IPS-NIHi7 (cell line): Measurements from ENCODE around the gene ATP4B.

Experiments used
- DNase-seq: peaks from one replicate; pipeline ENCODE4 v3.0.0; 2012; ENCODE audit warnings: mixed read lengths; ENCODE audit errors: extremely low spot score

Gene ATP4B

DNA sequence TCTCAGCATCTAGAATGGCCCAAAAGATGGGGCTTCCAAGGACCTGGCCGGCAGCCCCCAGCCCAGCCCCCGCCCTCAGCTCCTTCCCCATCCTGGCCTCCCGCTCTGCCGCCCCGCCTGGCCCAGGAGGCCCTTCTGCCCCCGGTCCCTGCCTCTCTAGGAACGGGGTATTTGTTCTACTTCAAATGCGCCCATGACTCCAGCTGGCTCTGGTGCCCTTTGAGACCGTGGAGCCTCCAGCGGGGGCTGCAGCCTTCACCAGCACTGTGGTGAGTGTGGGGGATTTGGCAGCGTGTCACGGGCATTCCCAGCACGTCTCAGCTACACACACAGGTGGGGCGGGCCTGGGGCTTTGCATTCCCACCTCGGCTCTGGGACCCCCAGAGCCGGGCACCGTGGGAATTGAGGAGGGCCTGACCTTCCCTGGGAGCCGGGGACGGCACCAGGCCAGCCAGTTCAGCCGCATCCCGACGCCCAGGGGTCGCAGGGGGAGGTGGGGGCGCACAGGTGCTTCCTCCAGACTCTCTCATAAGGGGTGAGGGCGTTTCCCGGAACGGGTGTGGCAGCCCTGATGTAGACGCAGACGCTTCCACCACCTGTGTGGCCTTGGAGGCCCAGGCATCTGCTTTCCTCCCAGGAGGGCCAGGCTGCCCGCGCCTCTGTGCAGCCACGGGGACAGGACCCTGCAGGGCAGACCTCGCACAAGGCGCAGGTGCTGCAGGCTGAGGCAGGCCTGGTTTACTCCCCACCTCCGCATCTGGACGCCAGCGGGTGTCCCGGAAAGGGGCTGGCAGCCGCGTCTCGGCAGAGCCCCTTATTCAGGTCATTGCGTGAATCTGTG, 947 bp downstream of the ATP4B start:
- no peak for DNase-seq

DNA sequence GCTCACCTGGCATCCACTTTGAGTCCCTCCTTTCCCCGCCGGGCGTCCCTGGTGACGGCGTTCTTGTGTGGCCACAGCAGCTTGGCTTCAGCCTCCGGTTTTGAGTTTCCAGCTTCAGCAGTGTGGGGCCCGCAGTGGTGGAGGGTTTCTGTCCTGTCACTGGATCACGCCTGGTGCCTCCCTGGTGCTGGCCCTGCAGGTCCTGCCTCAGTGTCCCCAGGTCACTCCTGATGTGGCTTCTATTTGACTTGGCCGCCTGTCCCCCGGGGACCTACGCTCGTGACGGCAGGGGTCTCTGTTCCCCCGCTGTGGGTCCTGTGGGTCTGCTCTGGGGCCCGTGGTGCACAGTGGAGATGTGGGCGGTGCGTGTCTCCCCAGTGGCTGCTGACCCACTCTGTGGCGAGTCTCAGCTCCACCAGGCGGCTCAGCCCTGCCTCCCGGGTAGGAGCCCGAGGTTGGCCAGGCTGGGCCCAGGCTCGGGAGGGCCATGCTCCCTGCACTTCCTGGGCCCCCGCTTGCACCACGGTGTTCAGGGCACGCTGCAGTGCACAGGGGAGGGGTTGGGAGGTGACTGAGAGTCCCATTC, 1.9 kb downstream of the ATP4B start:
- no peak for DNase-seq

DNA sequence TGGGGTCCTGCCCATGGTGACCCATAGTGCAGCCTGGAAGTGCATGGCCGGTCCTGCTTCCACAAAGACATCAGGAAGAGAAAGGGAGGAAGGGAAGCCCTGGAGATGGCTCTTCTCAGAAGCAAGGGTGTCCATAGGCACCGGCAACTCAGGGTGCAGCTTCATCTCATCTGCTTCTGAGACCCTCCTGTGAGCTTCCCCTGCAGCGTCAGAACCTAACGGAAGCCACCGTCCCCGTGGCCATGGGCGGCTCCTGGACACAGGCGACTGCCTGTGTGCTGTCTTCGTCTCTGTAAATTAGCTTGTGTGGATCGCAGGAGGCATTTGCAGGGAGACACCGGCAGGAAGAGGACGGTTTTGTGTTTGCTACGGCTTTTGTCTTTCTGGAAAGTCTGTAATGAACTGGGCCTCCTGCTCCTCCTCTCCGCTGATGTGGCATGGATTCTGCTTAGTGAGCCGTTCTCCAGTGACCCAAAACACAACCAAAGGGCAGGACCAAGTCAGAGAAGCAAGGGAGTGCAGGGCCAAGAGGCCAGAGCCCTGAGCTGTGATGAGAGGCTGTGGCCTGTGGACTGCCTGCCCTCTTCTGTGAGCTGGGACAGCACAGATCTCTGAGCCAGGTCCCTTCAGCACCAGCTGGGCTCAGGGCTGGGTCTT, 2.5 kb downstream of the ATP4B start:
- DNase-seq, result no peak

DNA sequence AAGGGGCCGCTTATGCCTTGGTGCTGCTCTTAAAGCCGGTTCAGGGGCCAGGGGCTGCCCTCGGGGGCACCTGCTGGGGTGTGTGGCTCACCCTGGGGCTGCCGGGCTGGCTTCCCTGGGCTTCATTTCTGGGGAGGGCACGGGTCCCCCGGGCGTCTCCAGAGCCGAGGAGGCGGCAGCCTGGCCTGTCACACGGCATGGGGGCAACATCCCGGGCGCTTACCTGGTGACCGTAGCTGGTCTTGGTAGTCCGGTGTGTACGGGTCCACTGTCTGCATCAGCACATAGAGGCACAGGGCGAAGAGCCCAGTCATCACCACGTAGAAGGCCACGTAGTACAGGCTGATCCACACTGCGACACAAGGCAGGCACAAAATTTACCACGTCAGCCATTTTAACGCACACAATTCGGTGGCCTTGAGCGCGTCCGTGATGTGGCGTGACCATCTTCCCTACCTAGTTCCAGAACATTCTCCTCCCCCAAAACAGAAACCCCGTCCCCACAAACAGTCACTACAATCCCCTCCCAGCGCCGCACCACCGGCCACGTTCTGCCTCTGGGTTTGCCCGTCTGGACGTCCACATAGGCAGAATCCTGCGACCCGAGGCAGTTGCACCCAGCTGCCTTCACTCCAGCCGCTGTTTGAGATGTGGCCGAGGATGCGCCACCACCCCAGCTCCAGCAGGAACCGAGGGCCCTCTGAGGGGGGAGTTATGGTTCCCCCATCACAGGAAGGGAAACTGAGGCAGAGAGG, 3.2 kb downstream of the ATP4B start:
- DNase-seq, result no peak

DNA sequence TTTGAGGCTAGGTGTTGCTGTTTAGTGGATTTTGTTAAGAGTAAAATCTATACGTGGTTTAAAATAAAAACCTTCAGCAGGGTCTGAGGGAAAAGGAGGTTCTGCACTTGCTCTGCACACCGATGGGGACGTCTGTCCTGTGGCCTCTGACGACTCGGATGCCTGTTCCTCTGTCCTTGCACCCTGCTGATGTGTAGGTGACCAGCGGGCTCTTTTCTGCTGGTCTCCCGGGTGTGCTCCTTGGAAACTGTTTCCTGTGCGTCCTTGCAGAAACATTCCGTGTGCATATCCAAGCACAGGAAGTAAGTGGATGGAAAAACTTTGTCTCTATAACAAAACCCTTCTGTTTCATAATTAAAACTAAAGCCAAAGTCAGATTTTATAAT, 3.8 kb downstream of the ATP4B start:
- no peak for DNase-seq

DNA sequence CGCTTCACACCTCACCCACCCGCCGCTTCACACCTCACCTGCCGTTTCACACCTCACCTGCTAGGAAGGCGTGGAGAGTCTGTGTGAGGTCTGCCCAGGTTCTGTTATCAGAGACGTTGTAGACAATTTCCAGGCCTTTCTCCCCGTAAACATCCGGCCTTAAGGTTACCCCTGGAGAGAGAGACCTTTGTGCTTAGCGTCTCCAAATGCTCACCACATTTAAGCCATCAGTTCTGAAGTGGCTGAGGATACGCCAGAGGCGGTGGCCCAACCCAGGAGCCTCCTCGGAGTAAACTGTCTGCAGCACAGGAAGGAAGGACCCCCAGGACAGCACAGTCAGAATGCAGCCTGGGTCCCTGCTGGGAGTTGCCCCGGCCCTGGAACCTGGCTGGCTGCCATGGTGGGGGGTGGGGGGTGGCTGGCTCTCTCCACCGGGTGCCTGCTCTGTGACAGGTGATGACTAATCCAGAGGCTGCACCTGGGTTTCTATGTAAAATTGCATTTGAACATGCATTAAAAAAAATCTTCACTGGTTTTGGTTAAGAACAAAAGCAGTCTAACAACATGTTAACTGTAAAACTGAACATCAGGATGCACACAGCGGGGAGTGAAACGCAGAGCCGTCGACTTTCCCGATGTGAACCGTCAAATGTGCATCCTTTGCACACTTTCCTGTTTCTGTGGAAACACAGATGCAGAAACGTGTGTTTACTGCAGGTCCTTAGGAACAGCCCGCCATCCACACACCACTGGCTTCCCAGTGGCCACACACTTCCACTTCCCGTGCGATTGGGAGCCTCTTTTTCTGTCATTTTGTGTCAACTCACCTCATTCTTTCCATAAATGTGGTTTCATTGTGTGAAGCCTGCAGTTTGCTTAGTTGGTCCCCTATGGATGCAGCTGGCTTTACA, 4.5 kb downstream of the ATP4B start:
- DNase-seq, result no peak

DNA sequence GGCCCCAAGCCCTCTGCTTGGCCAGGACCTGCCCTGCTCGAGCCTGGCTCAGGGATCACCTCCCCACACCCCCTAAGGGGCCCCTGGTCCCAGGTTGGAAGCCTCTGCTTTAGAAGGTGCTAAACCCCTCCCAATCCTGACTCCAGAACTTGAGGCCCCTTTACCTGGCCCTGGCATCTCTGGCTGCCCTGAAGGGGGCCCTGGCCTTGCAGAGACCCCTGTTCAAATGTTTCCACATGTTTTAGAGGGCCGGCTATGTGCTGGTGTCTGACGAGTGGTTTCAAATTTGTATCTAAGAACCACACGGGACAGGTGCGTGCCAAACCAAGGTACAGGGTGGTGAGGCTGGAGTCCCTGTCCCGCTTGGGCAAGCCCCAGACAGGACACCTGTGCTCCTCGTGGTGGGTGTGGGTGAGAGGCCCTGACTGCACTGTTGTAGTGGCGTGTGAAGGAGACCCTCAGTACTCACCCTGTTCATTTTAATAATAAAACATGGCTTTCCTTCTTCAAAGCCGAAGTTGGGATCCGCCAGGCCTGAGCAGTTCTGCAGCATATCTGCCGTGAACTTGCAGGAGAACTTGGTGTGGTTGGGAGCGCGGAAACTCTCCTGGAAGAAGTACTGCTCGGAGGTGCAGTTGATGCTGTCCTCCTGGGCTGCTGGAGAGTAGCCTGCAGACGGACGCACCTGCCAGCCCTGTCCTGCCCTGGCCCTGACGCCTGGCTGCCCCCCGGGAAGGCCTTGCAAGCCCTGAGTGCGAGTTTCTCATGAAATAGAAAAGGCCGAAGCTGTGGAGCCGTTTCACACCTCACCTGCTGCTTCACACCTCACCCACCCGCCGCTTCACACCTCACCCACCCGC, 5.4 kb downstream of the ATP4B start:
- DNase-seq, result no peak

DNA sequence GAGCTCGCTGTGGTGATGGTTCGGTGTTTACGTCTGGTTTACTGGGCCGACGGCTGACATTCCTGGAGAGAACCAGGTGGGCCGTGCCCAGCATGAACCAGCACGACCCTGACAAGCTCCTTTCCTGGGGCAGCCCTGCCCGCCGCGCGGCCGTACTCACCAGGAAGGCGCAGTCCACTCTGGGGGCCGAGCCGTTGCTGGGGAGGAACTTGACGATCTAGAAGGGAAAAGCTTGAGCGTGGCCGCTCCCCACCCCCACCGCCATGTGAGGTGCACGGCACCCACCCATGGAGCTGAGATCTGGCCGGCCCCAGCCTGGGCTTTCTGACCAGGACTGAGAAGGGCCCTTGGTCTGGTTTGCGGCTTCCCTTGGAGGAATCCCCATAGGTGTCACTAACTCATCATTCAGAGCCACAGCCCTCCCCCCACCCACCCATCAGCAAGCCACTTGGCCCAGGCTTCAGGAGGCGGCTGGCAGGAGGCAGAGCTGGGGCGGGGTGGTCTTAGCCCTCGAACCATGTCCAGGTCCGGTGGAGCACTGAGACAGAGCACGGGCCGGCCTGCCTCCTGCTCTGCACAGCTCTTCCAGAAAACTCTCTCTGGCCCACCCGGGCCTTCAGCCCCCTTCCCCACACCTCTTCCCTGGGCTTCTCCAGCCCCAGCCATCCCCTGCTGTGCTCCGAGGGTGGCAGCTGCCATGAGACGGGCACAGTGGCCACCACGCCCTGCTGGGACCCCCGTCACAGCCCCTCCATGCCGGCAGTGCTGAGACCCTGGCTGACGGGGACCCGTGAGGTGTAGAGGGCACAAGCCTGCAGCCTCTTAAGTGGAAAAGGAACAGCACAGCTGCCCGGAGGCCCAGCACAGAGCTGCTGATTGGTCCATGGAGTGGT, 6.2 kb downstream of the ATP4B start:
- DNase-seq, result no peak

DNA sequence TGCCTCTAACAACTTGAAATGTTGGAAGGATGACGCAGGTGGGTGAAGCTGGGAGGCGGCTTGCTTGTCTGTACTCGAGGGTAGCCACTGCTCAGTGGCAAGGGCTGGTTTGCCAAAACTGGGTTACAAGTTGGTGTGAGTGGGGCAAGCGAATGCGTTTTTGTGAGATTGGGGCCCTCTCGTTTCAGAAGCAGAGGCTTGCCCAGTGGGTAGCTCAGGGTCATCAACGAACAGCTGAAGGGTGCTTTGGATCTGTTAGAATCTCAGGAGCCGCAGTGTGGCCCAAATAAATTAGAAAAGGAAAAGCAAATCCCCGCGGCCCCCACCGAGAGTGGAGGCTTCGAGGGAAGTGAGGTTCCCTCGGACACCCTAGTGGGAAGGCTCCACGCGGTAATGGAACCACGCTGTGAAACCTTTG, 7.3 kb downstream of the ATP4B start:
- no peak for DNase-seq

DNA sequence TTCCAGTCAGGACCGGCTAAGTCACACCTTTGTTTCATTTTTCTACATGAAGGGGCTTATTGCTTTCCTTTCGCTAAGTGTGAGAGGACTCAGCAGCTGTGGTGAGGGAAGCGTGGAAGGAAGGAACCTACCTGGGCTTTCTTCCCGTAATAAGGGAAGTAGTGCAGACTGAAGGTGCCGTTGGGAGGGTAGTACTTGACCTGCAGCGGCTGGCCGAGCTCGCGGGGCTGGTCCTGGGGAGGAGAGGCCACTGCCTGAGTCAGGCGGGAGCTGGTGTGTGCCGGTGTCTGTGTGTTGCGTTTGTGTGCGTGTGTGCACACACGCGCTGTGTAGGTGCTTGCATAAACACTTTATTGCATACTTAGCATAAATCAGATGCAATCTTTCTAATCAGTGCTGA, 7.7 kb downstream of the ATP4B start:
- DNase-seq, result no peak

DNA sequence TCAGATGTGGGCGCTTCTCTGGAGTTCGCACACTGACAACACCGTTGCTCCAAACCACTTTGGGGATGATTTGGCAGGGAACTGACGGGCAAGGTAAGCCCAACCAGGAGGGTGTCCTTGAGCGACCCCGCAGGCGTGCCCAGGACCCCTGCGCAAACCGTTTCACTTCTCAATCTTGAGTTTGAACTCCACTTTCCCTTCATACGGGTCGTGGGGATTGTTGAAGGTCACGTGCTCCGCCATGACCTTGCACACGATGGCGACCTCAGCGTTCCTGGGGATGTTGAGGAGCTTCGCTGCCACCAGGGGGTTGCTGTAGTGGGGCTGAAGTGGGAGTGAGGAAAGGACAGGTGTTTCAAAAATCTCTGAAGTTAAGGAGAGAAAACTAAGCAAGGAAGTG, 8.8 kb downstream of the ATP4B start:
- DNase-seq, result no peak

DNA sequence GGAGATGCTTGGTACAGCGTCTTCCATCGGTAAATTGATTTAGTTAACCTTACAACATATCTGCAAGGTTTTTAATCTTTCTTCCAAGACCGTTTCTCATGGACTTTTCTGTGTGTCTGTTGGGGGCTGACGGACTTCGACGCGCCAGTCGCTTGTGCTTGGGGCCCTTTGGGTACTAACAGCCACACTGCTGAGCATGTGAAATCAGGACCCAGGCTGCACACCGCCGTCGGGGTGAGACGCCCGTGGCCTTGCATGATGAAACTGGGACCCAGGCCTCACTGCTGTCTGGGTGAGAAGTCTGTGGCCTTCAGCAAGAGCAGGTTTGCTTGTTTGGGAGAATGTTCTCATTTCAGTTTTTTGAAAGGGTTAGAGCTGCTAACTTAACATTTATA, 9.8 kb downstream of the ATP4B start:
- DNase-seq, result no peak

DNA sequence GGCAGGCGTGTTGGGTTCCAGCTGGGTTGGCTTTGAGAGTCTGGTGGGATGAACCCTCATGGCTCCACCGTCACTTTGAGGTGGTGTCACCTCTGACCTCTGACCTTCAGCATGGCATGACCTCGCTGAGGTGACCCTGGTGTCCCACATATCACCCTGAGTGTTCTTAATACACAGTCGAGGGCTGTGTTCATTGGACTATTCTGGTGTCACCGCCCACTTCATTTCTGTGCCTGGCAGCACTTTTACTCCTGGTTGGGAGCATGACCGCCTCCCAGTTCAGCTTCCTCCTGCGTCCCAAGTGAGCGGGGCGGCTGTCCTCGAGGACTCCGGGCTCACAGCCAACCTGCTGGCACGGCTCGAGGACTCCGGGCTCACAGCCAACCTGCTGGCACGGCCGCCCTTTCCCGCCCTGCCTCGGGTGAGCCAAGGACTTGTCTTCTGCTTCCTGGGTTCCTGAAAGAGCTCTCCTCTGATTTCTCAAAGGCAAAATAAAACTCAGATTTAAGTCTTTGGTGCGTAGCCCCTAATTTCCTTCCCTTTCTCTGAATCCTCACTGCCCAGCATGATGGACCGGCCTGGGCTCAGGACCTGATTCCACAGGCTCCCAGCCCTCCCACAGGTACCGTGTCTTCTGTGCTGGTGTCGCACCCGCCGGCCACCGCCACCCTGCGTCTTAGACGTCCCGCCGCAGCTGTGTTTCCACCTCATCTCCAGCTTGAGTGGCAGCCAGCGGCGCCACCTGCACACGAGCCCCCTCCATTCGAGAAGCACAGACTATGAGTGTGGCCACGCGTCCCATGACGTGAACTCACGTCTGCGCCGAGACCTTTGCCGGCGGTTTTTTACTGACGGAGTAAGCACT, 10.4 kb downstream of the ATP4B start:
- no peak for DNase-seq

DNA sequence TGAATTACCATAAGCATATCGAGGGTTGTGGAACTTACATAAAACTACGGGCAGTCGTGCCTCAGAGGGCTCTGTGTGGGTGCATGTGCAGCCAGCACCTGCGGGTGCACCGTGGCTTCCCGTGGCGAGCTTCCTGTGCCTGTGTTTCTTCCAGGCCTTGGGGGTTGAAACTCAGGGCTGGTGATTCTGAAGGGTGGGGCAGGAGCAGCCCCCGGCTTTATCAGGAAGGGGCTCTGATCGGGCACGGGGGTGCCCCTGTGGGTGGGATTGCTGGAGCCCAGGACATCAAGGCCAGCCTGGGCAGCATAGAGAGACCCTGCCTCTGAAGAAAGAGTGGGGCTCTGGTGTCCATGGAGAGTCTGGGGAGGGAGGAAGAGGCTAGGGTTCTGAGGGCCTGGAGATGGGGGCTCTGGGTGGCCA, 11.1 kb downstream of the ATP4B start:
- DNase-seq, result no peak

DNA sequence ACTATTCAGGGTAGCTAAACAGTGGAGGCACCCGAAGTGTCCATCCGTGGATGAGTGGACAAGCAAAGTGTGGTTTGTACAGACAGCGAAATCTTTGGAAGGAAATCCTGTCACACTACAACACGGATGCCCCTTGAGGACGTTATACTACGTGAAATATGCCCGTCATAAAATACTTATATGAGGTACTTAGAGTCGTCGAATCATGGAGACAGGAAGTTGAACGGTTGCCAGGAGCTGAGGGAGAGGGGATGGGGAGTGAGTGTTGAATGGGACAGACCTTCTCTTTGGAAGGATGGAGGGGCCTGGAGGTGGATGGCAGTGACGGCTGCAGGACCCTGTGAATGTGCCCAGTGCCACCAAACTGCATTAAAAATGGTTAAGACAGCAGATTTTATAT, 11.6 kb downstream of the ATP4B start:
- DNase-seq, result no peak

DNA sequence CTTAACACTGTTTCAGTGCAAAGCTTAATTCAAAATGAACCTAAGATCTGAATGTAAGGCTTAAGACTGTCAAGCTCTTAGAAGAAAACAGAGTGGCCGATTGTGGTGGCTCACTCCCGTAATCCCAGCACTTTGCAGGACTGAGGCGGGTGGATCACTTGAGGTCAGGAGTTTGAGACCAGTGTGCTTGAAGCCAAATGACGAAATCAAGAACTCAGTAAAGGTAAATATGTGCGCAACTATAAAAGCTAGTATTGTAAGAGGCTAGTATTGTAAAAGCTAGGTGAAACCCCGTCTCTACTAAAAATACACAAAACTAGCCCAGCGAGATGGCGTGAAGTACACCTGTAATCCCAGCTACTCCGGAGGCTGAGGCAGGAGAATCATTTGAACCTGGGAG, 12.7 kb downstream of the ATP4B start:
- no peak for DNase-seq

DNA sequence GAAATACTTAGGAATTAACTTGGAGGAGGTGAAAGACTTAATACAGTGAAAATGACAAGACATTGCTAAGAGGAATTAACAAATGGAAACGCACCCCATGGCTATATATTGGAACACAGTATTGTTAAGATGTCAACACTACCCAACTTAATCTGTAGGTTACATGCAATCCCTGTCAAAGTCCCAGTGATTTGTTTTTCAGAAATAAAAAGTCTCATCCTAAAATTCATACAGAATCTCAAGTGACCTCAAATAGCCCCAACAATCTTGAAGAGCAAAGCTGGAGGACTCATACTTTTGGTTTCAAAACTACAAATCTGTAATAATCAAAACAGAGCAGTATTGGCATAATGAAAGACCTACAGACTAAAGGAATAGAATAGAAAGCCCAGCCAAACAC, 13.2 kb downstream of the ATP4B start:
- no peak for DNase-seq

DNA sequence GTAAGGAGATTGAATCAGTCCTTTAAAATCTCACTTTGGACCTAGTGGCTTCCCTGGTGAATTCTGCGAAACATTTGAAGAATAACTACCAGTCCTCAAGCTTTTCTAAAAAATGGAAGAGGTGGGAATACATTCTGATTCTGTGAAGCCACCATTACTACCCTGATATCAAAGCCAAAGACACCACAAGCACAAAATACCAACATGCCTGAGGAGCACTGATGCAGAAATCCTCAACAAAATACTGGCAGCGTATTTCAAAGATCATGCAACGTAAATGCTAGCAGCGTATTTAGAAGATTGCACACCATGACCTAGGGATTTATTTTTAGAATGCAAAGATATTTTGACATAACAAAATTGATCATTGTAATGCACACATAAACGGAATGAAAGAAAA, 14.4 kb downstream of the ATP4B start:
- DNase-seq, result no peak
